Cortex of kidney (tissue), 1 donor: ENCODE results near the gene STIM2.
"Not testable (repeated sequence)": the region's sequence is repeated elsewhere in the genome, so short reads cannot be mapped to it uniquely, and the experiment has no call there.

Experiments
- DNase-seq: peaks from one replicate; lab custom pipeline; 2025; lab: John Stamatoyannopoulos, UW

STIM2 gene

GRCh38 chr4:27001398-27002164 is 140.9 kb downstream of the STIM2 start:
- no peak for DNase-seq

GRCh38 chr4:27003642-27004113 is 143.0 kb downstream of the STIM2 start:
- no peak for DNase-seq

GRCh38 chr4:27005501-27005900 is 144.9 kb downstream of the STIM2 start:
- DNase-seq, result no peak

GRCh38 chr4:27005905-27006590 is 145.4 kb downstream of the STIM2 start:
- DNase-seq, result no peak

- no peak for DNase-seq
Measured at GRCh38 chr4:27006646-27007045, 146.0 kb downstream of the STIM2 start.

- no peak for DNase-seq
Measured at GRCh38 chr4:27007507-27007906, 146.9 kb downstream of the STIM2 start.

- DNase-seq, result no peak
Measured at GRCh38 chr4:27008679-27009078, 148.0 kb downstream of the STIM2 start.

- no peak for DNase-seq
Measured at GRCh38 chr4:27009539-27009938, 148.9 kb downstream of the STIM2 start.

GRCh38 chr4:27010334-27010940 is 149.8 kb downstream of the STIM2 start:
- no peak for DNase-seq

- DNase-seq, result no peak
Measured at GRCh38 chr4:27011401-27011800, 150.8 kb downstream of the STIM2 start.

- no peak for DNase-seq
Measured at GRCh38 chr4:27013012-27013411, 152.4 kb downstream of the STIM2 start.

- DNase-seq, result no peak
Measured at GRCh38 chr4:27016551-27016950, 155.9 kb downstream of the STIM2 start.

- DNase-seq, result no peak
Measured at GRCh38 chr4:27017623-27018022, 157.0 kb downstream of the STIM2 start.

GRCh38 chr4:27018076-27018475 is 157.4 kb downstream of the STIM2 start:
- no peak for DNase-seq

- DNase-seq, result no peak
Measured at GRCh38 chr4:27018910-27019309, 158.3 kb downstream of the STIM2 start.

GRCh38 chr4:27019766-27020165 is 159.1 kb downstream of the STIM2 start:
- no peak for DNase-seq

GRCh38 chr4:27020203-27020602 is 159.6 kb downstream of the STIM2 start:
- DNase-seq, result no peak

GRCh38 chr4:27020603-27021002 is 160.0 kb downstream of the STIM2 start:
- DNase-seq, result no peak

- DNase-seq, result no peak
Measured at GRCh38 chr4:27022963-27023362, 162.3 kb downstream of the STIM2 start.

- no peak for DNase-seq
Measured at GRCh38 chr4:27023366-27023765, 162.7 kb downstream of the STIM2 start.

GRCh38 chr4:27024805-27025204 is 164.2 kb downstream of the STIM2 start:
- DNase-seq, result no peak

- no peak for DNase-seq
Measured at GRCh38 chr4:27027428-27027827, 166.8 kb downstream of the STIM2 start.

GRCh38 chr4:27035127-27035526 is 174.5 kb downstream of the STIM2 start:
- not testable (repeated sequence) for DNase-seq
